ENCODE data around the gene R3HDM4.

The R3HDM4 gene

DNA sequence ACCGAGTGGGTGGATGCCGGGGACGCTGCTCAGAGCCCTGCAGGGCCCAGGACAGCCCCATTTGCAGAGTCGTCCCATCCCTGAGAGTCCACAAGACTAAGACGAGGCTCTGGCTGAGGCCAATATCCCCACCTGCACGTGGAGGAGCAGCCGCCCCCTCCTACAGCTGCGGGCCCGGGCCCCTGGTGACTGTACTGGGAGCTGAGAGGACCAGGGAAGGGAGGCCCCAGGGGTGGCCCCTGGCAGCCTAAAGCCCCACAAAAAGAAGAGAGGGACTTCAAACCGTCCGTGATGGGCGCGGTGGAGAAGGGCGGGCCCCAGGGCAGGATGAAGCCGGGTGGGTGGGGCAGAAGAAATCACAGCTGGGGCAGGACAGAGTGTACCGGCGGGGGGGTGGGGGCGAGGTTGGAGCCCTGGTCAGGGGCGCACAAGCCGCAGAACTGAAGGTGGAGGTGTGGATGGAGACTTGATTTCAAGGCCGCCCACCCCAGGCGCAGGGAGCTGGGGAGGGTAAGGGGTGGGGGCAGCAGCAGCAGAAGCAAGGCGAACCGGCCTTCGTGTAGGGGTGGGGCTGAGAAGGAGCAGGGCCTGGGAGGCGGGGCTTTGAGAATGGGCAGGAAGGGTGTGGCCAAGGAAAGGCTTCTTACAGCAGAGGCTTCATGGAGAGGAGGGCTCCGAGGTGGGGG is 40.6 kb downstream of the R3HDM4 start:
- DNase-seq (ENCODE audit: low spot score) = peak; percentile 75

DNA sequence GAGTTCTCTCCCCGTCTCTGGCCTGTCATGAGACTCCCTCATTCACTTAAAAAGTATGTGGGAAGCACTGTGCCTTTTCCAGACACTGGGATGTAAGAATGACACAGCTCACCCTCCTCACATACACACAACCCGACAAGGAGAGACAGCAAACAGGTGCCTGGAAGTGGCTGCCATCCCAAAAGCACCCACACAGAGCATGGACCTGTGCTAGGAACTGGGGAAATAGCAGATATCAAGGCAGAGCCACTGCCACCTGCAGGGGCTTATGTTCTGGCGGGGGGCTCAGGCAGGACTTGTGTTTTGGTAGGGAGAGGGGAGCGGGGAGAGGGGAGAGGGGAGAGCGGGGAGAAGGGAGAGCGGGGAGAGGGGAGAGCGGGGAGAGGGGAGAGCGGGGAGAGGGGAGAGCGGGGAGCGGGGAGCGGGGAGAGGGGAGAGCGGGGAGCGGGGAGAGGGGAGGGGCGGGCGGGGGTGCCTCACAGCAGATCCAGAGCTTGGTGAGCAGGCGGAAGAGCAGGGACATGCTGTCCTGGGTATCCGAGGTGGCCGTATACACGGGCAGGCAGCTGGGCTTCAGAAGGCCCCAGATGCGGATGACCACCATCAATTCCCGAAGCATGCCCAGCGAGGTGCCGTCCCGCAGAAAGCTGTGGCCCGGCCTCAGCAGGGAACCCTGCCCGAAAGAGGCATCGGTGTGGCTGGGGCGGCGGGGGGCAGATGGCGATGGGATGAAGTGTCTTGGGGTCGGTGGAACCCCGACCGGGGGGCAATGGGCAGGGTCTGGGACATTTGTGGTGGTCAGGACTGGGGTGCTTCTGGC is 41.4 kb downstream of the R3HDM4 start:
- DNase-seq (ENCODE audit: low spot score) = no peak

DNA sequence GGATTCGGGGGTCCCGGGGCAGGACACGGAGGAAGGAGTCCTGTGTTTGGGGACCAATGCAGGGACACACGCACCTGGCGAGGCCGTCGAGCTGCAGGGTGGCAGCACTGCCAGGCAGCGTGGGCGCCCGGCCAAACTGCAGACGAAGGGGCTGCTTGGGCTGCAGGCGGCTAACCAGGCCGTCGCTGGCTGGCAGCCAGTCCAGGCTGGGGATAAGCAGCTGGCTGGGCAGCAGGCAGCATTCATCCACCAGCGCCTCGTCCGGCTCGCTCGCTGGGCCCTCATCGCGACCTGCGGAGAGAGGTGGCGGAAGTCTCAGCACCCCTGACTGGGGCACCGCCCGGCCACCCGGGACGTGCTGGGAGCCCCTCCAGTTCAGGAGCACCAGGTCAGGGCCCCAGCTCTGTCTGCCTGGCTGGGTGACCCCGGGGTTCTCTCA is 42.0 kb downstream of the R3HDM4 start:
- no peak for DNase-seq (ENCODE audit: low spot score)

DNA sequence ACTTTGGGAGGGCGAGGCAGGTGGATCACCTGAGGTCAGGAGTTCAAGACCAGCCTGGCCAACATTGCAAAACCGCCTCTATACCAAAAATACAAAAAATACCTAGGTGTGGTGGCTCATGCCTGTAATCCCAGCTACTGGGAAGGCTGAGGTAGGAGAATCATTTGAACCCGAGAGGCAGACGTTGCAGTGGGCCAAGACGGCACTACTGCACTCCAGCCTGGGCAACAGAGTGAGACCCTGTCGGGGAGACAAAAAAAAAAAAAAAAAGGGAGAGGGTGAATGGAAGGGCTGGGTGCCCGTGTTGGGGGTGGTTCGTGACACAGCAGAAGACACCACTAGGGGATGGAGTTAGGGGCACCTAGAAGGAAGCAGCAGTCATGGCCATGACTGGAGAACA is 42.7 kb downstream of the R3HDM4 start:
- DNase-seq (ENCODE audit: low spot score) = no peak

DNA sequence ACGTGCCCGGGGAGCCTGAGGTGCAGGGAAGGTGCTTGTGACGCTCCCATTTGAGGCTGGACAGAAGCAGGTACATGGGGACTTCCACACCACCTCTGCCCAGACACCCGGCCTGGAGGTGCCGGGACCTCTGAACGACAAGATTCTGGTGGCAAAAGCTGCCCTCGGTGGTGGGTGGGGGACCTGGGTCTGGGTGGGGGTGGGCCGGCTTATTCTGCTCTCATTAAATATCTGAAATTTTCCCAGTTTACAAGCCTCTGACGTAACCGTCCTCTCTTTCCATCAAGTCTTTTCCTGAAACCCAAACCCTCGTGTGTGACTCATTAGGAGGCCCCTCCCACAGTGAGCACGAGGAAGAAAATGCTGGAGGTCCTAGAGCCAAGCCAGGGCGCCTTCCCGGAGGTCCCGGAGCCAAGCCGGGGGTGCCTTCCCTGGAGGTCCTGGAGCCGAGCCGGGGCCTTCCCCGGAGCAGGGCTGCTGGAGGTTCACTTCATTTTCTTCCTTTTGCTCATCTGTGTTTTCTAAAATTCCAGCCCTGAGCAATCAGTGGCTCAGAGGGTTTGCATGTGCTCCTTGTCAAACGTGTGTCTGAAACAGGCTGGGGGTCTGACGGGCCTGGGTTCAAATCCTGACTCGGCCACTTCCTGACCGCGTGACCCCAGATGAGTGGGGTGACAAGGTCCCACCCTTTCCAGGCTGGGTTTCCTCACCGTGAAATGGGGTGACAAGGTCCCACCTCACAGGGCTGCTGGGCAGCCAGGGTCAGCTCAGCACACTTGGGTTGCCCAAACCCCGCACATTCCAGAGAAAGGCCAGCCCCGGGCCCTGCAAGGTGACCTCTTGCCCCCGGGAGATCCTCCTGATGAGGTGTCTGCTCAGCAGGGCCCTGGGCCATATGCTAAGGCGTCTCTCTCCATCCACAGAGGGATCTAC is 43.5 kb downstream of the R3HDM4 start:
- DNase-seq (ENCODE audit: low spot score) = no peak

DNA sequence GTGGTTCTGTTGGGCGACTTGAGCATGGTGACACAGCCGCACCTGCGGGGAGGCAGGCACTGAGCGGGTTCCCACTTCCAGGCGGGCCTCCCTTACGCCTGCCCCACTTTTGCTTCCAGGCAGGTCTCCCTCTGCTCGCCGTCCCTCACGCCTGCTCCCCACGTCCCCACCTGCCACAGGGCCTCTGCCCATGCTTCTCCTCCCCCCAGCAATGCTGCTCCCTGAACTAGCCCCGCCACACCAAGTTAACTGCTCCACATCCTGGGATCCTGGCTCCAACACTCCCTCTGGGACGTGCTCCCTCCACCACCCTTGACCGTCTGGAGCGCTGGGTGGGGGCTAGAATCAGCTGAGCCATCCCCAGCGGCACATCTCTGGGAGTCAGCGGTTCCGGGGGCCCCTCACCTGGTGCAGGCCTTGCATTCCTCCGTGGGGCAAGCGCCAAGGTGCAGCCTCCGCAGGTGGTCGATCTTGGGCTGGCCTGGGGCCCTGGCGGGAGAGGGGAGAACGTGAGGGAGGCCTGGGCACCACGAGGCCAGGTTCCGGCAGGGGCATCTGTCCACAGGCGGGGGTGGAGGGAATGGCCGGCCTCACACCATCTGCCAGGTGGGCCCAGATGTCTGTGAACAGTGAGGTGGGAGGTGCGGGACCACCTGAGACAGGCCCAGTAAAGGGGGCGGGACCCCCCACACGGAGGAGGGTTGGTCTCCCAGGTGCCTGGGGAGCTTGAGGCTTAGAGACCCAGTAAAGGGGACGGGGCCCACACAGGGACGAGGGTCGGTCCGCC is 44.4 kb downstream of the R3HDM4 start:
- no peak for DNase-seq (ENCODE audit: low spot score)

DNA sequence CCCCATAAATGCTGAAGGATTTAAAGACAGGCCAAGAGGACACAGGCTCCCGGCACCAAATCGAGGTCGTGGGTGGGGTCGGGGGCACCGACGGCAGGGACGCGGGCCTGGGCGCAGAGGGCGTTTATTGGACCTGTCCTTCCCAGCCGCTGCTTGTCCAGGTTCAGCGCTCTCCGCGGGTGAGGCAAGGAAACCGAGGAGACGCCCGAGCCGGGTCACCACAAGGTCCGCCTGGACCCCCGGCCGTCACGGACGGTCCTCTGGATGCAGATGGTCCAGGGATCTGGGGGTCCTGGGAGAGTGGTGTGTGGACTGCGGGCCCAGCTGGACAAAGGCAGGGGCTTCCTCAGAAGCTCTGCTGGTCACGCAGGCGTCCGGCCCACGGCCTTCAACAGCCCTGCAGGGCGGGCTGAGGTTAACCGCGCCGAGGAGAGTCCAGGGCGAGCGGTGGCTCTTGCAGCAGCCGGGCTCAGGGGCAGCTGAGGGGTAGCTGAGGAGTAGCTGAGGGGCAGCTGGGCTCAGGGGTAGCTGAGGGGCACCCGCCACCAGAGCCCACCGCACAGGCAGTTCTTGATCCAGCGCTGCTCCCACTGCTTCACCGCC is 45.1 kb downstream of the R3HDM4 start:
- DNase-seq (ENCODE audit: low spot score) = no peak

DNA sequence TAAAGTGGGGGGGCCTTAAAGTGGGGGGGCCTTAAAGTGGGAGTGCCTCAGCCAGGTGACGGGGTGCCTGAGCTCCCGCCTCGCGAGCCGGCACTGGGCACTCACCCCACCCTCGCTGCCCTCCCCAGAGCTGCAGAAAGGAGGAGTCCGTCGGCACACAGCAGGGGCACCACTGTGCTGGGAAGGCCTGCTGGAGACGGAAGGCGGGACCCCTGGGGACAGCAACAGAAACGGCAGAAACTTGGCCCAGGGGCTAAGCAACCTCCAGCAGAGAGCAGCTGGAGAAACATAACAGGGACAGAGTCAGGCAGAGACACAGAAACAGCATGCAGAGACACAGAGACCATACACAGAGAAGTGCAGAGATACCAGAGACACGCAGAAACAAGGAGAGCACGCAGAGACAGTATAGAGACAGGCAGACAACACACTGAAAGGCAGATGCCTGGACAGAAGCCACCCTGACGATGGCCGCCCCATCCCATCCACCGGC is 45.7 kb downstream of the R3HDM4 start:
- DNase-seq (ENCODE audit: low spot score) = no peak

DNA sequence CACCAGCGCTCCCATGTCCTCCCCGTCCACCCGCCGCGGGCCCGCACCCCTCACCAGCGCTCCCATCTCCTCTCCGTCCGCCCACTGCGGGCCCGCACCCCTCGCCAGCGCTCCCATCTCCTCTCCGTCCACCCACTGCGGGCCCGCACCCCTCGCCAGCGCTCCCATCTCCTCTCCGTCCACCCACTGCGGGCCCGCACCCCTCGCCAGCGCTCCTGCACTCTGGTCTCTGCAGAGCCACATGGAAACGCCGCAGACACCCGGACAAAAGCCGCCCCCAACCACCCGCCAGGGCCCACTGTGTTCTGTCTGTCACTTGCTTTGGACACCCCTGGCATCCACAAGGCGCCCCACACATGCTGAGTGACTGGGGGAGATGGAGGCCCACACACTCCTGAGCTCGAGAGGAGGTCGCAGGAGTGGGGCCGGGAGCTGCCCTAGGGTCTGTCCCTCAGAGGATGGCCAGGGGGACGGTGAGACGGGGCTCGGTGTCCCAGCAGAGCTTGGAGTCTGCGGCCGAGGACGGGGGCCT is 46.2 kb downstream of the R3HDM4 start:
- DNase-seq (ENCODE audit: low spot score) = no peak

DNA sequence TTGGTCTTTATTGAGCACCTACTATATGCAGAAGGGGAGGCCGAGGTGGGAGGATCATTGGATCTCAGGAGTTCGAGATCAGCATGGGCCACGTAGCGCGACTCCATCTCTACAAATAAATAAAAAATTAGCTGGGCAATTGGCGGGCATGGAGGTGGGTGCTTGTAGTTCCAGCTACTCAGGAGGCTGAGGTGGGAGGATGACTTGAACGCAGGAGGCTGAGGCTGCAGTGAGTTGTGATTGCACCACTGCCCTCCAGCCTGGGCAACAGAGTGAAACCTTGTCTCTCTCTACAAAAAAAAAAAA is 49.8 kb downstream of the R3HDM4 start:
- no peak for DNase-seq (ENCODE audit: low spot score)

DNA sequence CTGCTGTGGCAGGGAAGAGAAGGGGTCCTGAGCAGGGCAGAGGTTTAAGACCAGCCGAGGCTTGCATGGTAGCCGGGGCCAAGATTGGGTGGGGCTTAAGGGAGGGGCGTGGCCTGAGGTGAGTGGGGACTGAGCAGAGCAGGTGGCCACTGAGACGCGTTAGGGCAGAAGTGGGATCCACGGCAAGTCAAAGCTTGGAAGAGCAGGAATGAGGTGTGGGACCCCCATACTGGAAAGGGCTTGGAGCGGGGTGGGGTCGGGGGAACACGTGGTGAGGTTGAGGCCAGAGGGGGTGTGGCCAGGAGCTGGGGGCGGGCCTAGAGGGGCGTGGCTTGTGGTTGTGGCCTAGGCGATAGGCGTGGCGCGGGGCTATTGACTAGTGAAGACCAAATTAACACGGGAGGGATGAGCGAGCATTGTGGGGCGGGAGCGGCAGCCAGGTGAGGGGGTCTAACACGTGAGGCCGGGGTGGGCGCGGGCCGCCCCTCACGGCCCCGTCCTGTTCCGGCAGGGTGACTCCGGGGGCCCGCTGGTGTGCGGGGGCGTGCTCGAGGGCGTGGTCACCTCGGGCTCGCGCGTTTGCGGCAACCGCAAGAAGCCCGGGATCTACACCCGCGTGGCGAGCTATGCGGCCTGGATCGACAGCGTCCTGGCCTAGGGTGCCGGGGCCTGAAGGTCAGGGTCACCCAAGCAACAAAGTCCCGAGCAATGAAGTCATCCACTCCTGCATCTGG is 50.3 kb downstream of the R3HDM4 start:
- peak; percentile 88 for DNase-seq (ENCODE audit: low spot score)

DNA sequence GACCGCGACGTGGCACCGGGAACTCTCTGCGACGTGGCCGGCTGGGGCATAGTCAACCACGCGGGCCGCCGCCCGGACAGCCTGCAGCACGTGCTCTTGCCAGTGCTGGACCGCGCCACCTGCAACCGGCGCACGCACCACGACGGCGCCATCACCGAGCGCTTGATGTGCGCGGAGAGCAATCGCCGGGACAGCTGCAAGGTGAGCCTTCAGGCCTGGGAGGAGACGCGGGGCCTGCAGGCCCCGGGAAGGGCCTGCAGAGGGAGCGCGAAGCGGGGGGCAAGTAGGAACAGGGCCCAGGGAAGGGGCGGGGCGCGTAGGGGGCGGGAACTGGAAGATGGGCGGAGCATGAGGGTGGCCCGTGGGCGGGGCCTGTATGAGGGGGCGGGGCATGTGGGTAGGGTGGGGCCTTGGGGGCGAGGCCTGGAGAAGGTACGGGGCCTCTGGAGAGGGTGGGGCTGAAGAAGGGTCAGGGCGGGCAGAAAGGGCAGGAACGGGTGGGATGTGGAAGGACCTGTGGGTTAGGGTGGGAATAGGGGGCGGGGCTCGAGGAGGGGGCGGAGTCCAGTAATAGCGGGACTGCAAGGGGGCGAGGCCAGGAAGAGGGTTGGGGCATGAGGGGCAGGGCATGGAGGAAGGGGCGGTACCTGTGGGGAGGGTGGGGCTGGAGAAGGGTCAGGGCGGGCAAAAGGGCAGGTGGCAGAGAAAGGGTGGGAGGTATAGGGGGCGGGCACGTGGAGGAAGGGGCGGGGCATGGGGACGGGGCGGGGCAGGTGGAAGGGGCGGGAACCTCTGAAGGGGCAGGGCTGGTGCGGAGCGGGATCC is 51.1 kb downstream of the R3HDM4 start:
- peak; percentile 93 for DNase-seq (ENCODE audit: low spot score)

DNA sequence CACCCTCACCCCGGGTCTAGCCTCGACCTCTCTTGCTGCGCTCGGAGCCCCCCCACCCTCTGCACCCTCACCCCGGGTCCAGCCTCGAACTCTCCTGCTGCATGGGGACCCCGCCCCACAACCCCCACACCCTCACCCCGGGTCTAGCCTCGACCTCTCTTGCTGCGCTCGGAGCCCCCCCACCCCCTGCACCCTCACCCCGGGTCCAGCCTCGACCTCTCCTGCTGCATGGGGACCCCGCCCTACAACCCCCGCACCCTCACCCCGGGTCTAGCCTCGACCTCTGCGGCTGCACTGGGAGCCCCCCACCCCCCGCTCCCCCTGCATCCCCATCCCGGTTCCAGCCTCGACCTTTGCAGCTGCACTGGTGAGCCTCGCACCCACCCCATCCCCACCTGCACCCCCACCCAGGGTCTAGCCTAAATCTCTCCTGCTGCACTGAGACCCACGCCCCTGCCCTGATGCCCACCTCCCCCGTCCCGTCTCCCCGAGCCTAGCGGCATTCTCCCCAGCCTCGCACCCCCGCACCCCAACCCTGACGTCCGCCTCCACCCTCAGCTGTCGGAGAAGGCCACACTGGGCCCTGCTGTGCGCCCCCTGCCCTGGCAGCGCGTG is 51.8 kb downstream of the R3HDM4 start:
- no peak for DNase-seq (ENCODE audit: low spot score)

DNA sequence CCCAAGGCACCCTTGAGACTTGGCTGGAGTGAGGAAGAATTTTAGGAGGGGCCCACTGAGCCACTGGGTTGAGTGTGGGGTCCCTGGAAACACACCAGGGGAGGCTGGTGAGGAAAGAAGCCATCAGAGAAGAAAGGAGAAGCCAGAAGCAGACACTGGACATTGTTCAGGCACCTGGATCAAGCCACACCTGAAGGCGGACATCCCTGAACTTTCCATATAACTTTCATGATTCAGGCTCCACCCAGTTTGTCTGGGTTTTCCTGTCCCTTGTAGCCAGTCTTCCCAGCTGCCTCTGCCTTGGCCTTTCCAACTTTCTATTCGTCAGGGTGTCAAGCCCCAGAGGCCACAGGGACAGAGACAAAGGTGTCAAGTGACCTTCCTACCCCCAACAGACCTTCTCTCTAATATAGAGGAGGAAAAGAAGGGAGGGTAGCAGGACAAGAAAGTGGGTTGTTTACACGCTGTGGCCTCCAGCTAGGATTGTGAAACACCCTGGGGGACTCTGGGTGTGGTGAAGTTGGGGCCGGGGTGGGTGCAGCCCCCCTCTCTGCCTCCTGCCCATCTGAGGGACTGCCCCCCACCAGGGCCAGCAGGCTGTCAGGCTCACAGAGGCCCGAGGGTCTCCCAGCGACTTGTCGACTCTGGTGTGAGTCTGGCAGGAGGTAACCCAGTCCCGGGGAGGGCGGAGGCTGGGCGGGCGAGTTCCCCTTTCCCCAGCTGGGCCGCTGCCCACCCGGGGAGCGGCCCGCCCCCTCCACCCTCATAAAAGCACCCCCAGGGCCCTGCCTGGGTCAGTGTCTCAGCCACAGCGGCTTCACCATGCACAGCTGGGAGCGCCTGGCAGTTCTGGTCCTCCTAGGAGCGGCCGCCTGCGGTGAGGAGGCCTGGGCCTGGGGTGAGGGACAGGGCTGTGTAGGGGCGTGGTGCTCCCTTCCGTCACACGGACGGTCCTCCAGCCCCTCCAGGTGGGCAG is 53.9 kb downstream of the R3HDM4 start, which contains the start of gene CFD:
TSS of gene CFD (plus strand) at position 797 of the 976 bp plus-strand sequence. CDS start at position 823, 26 bp downstream.
- no peak for DNase-seq (ENCODE audit: low spot score)

DNA sequence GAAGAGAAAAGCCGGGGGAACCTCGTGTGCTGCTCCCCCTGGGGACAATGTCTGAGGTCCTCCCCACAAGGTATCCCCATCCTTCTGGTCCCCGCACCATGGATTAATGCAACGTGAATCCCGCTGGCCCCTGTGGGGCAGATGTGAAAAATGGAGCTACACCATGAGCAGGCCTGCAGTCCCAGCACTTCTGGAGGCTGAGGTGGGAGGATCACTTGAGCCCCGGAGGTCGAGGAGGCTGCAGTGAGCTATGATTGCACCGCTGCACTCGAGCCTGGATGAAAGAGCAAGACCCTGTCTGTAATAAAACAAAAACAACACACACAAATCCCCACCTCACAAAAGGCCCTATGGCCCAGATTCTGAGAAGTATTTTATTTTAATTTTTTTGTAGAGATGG is 54.7 kb downstream of the R3HDM4 start:
- DNase-seq (ENCODE audit: low spot score) = no peak

DNA sequence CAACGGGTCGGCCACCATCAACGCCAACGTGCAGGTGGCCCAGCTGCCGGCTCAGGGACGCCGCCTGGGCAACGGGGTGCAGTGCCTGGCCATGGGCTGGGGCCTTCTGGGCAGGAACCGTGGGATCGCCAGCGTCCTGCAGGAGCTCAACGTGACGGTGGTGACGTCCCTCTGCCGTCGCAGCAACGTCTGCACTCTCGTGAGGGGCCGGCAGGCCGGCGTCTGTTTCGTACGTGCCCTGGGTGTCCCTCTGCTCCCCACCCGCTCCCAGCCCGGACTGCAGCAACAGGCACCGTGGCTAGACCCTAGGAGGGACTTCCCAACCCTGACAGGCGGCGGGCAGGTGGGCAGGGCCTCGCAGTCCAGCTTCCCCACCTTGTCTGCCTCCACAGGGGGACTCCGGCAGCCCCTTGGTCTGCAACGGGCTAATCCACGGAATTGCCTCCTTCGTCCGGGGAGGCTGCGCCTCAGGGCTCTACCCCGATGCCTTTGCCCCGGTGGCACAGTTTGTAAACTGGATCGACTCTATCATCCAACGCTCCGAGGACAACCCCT is 57.4 kb downstream of the R3HDM4 start:
- DNase-seq (ENCODE audit: low spot score) = no peak

DNA sequence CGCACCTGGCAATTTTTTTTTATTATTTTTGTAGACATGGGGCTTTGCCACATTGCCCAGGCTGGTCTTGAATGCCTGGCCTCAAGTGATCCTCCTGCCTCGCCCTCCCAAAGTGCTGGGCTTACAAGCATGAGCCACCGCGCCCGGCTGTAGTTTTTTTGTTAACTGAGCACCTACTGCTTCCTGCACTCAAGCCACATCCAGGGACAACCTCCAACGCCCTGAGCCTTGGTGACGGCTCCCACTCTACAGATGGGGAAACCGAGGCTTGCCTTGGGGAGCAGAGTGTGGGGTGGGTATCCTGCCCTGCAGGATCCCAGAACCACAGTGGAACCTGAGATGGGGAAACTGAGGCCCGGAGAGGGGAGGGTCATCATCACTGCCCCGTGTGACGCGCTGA is 57.9 kb downstream of the R3HDM4 start:
- DNase-seq (ENCODE audit: low spot score) = no peak
